NCI-H446 treated with DMSO at 0.1 percent for 48 hours (cell line): ENCODE results near the gene PDE5A.
A peak's percentile ranks its signal among the peaks of the same experiment; 100 is the strongest.
"Not testable (repeated sequence)": the region's sequence is repeated elsewhere in the genome, so short reads cannot be mapped to it uniquely, and the experiment has no call there.

Source experiments
- DNase-seq: peaks from one replicate; lab custom pipeline; 2025; lab: John Stamatoyannopoulos, UW

The PDE5A gene

GRCh38 chr4:119646347-119647071 is 17.9 kb upstream of the PDE5A start:
- peak; percentile 98 for DNase-seq

GRCh38 chr4:119643306-119644042 is 14.9 kb upstream of the PDE5A start:
- DNase-seq: no peak

- DNase-seq: no peak
Observed at GRCh38 chr4:119641765-119642164, 13.2 kb upstream of the PDE5A start.

- DNase-seq: no peak
Observed at GRCh38 chr4:119638359-119638758, 9.8 kb upstream of the PDE5A start.

- DNase-seq: not testable (repeated sequence)
Observed at GRCh38 chr4:119636851-119637250, 8.2 kb upstream of the PDE5A start.

GRCh38 chr4:119632216-119632615 is 3.6 kb upstream of the PDE5A start:
- DNase-seq: no peak

GRCh38 chr4:119629142-119629471 is 503 bp upstream of the PDE5A start:
- DNase-seq: no peak

- DNase-seq: no peak
Observed at GRCh38 chr4:119627267-119628255, 1.0 kb downstream of the PDE5A start.

GRCh38 chr4:119626943-119627266 is 1.7 kb downstream of the PDE5A start:
- DNase-seq: no peak

GRCh38 chr4:119626420-119626819 is 2.2 kb downstream of the PDE5A start:
- no peak for DNase-seq

- DNase-seq: no peak
Observed at GRCh38 chr4:119625761-119626160, 2.8 kb downstream of the PDE5A start.

GRCh38 chr4:119624356-119624755 is 4.2 kb downstream of the PDE5A start:
- no peak for DNase-seq

GRCh38 chr4:119623025-119623424 is 5.6 kb downstream of the PDE5A start:
- no peak for DNase-seq

GRCh38 chr4:119615068-119615719 is 13.4 kb downstream of the PDE5A start:
- no peak for DNase-seq

GRCh38 chr4:119604266-119604665 is 24.3 kb downstream of the PDE5A start:
- DNase-seq: no peak

- no peak for DNase-seq
Observed at GRCh38 chr4:119602366-119602765, 26.2 kb downstream of the PDE5A start.

- no peak for DNase-seq
Observed at GRCh38 chr4:119598521-119598920, 30.1 kb downstream of the PDE5A start.

GRCh38 chr4:119597377-119597776 is 31.2 kb downstream of the PDE5A start:
- no peak for DNase-seq

GRCh38 chr4:119593698-119594097 is 34.9 kb downstream of the PDE5A start:
- DNase-seq: no peak

GRCh38 chr4:119592830-119593229 is 35.8 kb downstream of the PDE5A start:
- DNase-seq: no peak

- DNase-seq: no peak
Observed at GRCh38 chr4:119589165-119589564, 39.4 kb downstream of the PDE5A start.

GRCh38 chr4:119587796-119588195 is 40.8 kb downstream of the PDE5A start:
- DNase-seq: no peak
